GM12874 (cell line): Measurements from ENCODE around the gene MORF4L2.

Experiments
- TF ChIP-seq, protein P1 (sequence below): IDR thresholded peaks from 2 replicates; pipeline ENCODE4 v1.5.1; 2011; ENCODE audit warnings: low read depth, mild to moderate bottlenecking, control low read depth, low read length, moderate library complexity; ENCODE audit not compliant: insufficient read depth

The MORF4L2 gene

DNA sequence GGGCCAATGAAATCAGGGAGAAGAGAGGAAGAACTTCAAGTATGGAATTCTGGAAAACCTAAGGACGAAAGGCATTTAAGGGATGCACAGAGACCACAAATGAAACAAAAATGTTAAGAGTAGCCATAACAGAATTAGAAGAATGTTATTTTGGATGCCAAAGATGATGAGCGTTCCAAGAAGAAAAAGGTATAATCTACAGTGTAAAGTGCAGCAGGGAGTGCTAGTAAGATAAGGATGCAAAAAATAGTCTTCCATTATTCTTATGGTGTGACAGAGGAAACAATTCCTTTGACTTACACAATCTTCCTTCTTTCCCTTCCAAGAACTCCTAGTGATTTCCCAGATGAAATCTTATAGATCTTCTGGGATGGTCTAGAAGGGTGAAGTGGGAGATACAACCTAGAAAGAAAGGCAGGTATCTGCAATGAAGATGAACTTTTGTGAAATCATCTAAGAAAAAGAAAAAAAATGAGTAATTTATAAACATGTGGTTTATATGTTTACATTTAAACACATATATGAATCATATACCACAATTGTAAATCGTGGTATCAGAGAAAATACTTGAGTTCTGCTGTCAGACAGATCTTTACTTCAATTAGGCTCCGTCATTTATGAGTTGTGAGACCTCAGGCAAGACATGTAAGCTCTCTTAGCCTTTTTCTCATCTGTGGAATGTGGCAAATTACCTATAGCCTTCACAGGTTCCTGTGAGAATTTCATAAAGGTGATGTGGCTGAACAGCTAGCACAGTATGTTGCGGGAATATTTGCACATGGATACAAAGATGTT, 8.1 kb downstream of the MORF4L2 start:
- TF ChIP-seq, protein P1, sequence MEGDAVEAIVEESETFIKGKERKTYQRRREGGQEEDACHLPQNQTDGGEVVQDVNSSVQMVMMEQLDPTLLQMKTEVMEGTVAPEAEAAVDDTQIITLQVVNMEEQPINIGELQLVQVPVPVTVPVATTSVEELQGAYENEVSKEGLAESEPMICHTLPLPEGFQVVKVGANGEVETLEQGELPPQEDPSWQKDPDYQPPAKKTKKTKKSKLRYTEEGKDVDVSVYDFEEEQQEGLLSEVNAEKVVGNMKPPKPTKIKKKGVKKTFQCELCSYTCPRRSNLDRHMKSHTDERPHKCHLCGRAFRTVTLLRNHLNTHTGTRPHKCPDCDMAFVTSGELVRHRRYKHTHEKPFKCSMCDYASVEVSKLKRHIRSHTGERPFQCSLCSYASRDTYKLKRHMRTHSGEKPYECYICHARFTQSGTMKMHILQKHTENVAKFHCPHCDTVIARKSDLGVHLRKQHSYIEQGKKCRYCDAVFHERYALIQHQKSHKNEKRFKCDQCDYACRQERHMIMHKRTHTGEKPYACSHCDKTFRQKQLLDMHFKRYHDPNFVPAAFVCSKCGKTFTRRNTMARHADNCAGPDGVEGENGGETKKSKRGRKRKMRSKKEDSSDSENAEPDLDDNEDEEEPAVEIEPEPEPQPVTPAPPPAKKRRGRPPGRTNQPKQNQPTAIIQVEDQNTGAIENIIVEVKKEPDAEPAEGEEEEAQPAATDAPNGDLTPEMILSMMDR, result no peak

DNA sequence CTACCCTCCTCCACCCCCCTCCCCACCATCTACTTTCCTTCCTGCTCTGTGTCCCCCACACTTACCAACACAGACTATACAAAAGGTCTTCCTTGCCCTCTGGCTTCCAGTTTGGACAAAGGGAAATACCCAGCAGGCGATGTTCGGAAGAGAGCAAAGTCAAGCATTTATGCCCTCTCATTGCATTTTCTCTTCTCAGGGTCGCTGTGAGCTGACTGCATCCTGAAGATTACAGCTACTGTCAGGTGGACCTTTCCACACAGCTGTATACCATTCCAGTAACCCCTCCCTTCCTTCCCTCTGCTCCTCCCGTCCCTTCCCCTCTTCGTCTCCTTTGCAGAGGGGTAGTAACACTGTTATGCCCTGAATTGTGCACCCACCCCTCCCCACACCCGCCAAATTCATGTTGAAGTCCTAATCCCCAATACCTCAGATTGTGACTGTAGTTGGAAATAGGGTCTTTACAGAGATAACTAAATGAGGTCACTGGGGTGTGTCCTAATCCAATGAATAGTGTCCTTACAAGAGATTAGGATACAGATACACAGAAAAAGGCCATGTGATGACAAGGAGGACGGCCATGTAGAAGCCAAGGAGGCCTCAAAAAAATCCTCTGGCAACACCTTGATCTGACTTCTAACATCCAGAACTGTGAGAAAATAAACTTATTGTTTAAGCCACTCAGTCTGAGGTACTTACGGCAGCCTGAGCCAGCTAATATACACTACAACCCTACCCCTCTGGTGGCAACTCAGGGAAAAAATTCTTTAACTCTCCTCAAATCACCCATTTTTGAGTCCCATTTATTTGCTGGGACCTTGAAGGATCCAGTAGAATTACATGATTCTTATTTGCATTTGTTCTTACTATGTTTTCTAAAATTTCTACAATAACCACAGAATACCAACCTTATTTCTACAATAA, 11.7 kb downstream of the MORF4L2 start:
- TF ChIP-seq, protein P1, result no peak

DNA sequence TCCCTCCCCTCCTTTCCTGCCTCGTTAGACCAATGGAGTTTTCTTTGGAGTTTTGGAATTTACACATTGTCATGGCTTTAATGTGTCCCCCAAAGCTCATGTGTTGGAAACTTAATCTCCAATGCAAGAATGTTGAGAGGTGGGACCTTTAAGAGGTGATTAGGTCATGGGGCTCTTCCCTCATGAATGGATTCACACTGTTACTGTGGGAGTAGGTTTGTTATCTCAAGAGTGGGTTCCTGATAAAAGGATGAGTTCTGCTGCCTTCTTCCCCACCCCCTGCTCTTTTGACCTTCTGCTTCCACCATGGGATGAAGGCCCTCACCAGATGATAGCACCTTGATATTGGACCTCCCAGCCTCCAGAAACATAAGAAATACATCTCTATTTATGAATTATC, 16.8 kb downstream of the MORF4L2 start:
- TF ChIP-seq, protein P1, result no peak

DNA sequence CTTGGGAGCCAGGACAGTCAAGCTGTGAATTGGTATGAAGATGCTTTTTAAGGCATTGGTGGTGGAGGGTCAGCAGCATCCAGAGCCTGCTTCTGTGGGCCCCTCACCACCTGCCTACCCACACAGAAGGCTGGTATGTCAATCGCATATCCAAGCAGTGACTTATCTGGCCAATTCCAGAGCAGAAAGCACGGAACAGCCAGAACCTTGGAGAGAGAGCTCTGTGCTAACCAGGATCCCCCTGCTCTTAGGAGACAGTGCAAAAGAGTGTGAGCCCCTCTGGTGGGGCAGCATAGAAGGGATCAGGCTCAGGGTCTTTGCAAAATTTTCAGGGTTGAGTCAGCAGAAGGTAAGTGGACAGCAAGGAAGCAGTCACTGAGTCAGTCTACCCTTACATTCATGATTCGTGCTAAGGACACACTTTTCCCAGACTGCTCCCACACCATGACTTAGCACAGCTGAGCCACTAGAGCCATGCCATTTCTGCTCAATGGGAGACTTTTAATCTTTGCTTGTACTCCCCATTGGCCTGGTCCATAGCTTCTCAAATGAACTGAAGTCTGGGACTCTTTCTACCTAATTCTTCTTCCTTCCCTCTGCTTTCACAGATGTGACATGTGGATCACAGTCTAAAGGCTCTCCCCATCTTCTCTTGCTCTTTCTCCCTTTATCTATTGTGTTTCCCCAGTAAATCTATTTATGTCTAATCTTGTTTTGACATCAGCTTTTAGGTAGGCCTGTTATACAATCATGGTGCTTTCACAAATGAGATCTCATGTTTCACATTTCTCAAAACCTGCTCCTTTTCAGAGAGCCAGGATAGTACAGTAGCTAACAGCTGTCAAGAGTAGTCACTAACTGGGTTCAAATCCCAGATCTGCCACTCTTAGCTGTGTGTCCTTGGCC, 20.0 kb downstream of the MORF4L2 start:
- TF ChIP-seq, protein P1, result no peak

DNA sequence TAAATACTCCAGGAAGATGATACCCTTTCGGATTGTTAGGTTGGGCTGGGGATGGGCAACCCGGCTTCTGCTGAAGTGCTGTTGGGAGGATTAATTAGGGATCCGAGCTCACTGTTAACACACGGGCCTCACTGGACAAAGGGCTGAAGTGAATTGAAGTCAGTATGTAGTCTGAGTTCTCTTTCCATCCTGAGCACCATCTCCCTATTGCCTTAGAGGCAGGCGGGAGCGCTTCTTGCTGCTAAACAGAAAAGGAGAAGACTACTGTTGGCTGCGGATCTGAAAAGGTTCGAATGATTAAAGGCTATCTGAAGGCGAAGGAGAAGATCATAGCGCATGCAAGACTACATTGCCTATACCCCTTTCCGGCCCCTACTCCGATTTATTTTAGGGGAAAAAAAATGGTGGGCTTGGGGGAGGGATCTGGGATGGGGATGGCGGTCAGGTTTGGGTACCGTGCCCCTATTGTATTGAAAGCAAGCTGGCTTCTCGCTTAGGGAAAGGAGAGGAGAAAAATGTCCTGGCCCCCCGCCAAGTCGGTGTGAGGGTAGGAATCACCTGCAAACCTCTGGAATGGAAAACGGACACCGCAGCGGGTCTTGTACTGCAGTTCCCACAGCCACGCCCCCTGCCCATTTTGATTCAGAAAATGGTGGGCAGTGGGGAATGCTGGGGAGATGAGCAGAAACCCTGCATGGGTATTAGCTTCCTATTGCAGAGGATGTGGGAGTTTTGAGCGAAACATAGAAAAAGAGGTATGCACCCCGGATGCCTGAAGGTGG, 22.3 kb downstream of the MORF4L2 start:
- TF ChIP-seq, protein P1, result no peak

DNA sequence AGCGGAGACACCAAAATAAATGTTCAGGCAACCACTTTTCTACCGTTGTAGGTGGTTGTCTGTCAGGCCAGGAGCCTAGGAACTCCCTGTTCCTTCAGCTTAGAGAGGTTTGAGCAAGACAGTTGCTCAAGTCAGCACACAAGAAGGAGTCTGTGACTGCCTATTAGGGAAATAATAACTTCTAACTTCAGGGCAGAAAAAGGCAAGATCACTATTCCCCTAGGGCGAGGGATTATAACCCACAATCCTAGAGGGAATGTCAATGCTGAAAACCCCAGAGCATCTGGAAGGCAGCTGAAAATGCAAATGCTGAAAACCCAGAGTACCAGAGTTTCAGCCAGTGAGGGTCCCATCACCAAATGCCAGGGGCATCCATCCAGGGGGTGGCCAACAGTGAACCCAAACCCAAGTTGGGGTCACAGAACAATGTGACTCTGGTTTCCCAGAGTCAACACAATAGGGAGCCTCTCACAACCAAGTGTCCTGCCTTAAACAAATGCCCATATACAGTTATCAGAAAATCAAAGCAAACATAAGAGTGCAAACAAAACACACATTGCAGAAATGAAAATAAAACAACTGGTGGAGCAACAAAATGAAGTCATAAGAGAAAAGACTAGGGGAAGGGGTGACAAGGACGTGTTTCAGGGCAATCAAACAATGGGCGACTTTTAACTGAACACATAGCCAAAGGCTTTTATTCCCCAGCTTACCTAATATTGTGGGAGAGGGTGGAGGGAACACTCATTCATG, 27.6 kb downstream of the MORF4L2 start:
- TF ChIP-seq, protein P1, result no peak
